GM18498 (cell line): ENCODE data around the gene MED29.

Experiments
- ATAC-seq: cut with Tn5 transposase; IDR thresholded peaks from one replicate; pipeline ENCODE4 v1.9.1; 2021; ENCODE audit warnings: mild to moderate bottlenecking, moderate library complexity; ENCODE audit not compliant: unreplicated experiment

The MED29 gene, protein sequence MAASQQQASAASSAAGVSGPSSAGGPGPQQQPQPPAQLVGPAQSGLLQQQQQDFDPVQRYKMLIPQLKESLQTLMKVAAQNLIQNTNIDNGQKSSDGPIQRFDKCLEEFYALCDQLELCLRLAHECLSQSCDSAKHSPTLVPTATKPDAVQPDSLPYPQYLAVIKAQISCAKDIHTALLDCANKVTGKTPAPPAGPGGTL

GRCh38 chr19:39390751-39391437 is at the start of gene MED29, which contains the start of gene PAF1:
MED29 (plus strand) TSS chr19:39391378; CDS start chr19:39391423, 45 bp downstream.
PAF1 (minus strand) TSS chr19:39391106; CDS start chr19:39390864, 242 bp downstream.
- ATAC-seq = peak; percentile 92

- peak; percentile 92 for ATAC-seq
Observed at GRCh38 chr19:39341719-39342604, 49.2 kb upstream of the MED29 start, which contains the start of gene SAMD4B. SAMD4B (plus strand) TSS chr19:39342421; CDS start chr19:39356894, 14,473 bp downstream.

DNA sequence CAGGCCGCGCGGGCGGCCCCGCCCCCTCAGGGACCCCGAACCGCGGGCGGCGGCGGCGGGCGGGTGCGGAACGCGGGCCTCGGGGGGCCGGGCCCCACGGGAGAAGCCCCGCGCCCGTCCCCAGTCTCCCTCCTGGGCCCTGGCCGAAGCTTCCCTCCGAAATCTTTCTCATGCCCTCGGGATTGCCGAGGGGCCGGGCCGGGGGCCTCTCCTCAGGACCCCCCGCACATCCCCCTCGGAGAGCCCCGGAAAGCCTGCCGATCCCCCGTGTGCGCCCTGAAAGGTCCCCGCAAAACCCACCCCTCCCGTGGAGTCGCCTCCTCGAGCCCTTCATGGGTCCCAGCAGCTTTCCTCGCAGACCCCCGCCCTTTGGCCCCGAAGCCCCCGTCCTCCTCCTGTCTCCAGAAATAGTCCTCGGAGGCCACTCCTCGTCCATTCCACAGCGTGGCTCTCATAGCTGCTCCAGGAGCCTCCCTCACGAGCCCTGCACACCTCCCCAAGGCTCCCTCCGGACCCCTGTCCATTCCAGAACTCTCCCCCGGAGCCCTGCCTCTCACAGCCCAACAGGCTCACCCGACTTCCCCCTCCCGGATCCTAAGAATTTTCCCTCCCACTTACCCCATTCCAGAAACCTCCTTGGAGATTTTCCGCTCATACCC is 48.4 kb upstream of the MED29 start:
- ATAC-seq = no peak

GRCh38 chr19:39345956-39346355 is 45.2 kb upstream of the MED29 start:
- no peak for ATAC-seq

DNA sequence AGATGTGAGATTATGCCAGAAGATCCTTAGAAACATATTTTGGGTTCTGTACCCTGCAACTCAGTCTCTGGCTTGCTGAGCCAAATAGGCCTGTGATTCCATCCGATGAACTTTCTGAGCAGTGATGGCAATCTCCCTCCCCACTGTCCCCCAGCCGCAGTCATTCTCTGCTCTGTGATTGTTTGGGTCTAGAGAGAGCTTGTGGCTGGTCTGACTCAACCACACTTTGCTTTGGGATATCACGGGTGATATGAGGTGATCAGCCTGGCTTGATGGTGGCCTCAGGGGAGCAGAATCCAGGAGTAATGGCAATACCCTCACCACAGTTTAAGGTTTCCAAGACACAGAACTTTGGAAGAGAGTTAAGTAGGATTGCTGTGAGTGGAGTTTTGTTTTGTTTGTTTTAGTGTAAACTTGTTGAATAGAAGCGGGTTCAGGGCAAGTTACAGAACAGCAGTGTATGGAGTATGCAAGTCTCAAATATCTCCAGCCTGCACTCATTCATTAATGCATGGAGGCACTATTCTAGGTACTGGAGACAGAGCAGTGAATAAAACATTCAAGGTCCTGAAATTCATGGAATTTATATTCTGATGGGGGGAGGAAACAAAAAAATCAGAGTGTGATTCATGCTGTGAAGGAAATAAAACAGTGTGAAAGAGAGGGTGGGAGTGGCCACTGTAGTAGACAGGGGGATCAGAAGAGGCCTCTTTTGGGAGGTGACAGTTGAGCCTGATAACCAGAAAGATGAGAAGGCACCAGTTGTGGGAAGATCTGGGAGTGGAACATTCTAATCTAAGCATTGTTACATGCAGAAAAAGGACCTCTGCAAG is 43.6 kb upstream of the MED29 start:
- ATAC-seq = no peak

- ATAC-seq = no peak
Observed at GRCh38 chr19:39349326-39349725, 41.9 kb upstream of the MED29 start.

DNA sequence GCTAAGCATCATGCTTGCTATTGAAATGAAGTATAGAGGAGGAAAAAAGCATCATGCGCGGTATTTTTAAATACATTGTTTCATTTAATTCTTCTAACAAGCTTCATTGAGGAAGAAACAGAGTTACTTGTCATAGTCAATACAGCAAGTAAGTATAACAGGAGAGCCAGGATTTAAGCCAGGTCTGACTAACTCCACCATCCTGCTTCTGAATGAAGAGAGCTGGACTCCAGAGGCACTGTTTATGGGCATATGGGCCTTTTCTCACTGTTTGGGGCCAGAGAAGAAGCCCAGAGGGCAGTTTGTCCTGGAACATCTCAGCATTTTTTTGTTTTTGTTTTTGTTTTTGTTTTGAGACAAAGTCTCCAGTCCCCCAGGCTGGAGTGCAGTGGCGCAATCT is 41.0 kb upstream of the MED29 start:
- no peak for ATAC-seq

DNA sequence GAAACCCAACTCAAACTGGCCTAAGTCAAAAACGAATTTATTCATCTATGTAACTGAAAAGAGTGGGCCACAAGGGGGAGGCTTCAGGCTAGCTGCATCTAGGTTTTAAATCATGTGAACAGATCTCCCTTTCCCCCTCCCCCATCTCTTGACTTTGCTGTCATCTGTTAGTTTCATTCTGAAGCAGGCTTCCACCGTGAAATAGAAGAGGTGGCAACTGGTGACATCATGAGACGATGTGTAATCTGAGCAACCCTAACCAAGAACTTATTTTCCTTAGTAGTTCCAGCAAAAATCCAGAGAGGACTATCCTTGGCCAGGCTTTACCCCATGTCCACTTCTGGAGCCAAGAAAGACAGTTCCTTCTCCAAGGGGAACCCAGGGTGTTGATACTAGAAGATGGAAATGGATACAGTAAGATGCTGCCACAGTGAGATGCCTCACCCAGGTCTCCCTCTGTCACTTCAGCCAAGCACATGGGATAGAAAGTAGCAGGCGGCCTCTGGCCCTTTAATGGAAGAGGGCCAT is 39.6 kb upstream of the MED29 start:
- ATAC-seq = peak; percentile 85

- no peak for ATAC-seq
Observed at GRCh38 chr19:39352381-39353255, 38.6 kb upstream of the MED29 start.

DNA sequence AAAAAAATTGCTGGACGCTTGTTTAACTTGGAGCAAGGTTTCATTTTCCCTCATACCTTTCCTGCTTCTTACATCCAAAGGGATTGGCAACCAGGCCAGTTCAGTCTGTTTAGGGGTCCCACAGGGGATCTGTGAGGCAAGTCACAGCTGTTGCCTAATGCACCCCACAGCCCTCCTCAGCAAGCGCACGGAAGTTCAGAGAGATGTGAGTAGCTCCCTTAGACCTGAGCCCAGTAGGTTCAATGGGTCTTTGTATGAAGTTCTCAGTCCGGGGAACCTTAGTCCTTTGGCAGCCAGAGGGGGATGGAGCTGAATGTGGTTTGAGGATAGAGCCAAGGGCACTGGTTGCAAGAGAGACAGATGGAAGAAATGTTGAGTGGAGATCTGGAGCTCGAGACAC is 35.9 kb upstream of the MED29 start:
- no peak for ATAC-seq

DNA sequence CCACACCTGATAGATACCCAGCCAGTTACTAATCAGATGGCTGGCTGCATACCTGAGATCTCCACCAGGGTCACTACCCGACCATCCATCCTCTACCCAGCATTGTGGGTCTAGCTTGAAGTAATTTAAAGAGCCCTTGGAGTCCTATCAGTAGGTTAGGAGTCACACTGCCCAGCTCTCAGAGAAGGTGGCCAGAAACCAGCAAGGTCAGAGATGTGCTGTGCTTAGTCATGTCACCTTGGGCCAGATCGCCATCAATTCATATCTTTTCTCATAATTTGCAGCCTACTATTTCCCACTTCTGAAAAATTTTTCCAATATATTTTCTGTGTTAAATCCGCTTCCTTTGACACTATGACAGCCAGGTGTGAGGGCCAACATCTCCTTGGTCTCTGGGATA is 35.1 kb upstream of the MED29 start:
- no peak for ATAC-seq

DNA sequence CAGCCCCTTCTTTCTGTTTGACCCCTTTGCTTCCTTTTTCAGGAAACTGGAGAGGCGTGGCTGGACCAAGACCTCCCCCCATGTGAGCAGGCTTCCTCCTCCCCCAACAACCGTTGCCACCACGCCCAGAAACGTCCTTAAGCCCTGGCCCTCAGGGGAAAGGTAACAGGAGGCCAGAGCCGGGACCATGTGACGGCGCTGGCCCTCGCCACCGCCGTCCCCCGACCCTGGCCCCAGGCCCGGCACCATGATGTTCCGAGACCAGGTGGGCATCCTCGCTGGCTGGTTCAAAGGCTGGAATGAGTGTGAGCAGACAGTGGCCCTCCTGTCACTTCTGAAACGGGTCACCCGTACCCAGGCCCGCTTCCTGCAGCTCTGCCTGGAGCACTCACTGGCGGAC is 34.5 kb upstream of the MED29 start:
- ATAC-seq = no peak

GRCh38 chr19:39359026-39359425 is 32.2 kb upstream of the MED29 start:
- no peak for ATAC-seq

- no peak for ATAC-seq
Observed at GRCh38 chr19:39360599-39360998, 30.6 kb upstream of the MED29 start.

GRCh38 chr19:39362682-39363657 is 28.2 kb upstream of the MED29 start:
- ATAC-seq = no peak

DNA sequence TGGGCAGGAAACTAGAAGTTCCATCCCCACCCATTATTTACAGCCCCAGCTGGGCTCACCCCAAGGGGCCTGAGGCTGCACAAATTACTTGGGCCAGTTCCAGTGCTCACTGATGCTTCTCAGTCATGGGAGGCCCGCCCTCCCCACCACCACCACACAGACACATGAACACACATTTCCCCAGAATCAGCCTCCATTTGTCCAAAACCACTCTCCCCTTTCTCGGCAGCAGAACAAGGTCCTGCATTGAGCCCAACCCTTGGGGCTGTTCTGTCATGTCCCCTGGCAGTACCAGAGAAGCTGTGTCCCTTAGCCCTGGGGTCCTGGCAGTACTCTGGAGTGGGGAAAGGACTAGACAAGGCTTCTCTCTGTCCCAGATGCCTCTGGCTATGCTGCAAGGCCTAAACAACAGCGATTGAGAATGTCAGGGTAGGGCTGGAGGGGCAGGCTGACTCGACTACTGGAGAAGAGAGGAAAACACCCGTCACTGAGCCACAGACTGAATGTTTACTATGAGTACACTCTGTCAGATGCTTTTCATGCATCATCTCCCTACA is 27.2 kb upstream of the MED29 start:
- ATAC-seq = no peak

DNA sequence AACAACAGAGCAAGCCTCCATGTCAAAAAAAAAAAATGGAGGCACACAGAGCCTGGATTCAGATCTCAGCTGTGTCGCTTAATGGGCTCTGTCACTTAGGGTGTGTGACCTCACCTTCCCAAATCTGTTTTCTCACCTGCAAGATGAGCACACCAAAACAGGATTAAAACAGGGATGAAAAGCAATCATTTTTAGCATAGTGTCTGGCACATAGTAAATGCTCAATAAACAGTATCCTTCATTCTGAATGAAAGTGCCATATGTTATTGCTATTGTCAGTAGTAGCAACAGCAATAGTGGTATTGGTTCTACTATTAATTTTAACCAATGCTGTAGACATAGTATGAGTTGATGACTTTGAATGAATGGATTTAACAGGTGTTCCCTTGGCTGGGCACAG is 25.6 kb upstream of the MED29 start:
- no peak for ATAC-seq
